ENCODE data around the gene EMC6. TPM values are rescaled to one million over a fixed set of nuclear protein-coding genes. Genes with fewer than 3 reads are reported as not detected.

Gene EMC6
- total and polyA plus RNA-seq, 2 of the 13 experiments (the other 11 are each of a cell fraction or from before 2014, with no cell fraction given): 45.1 to 47.7 TPM

- Histone ChIP-seq H3K4me2 (ENCODE audit: low read depth, low read length) (no peak overlapping the region), H2AFZ (ENCODE audit: low read length) (no peak overlapping the region), H3K27me3 (ENCODE audit: control insufficient read depth in 1 of 2, insufficient read depth in 2 of 2, low read length in 2 of 2) (peaks cover 0 to 1% of the 10 kb centered on the region in 2 experiments; a peak in 2 of 5 replicates), H3K4me1 (ENCODE audit: insufficient read depth, low read length) (no peaks in the 10 kb centered on the region), H3K4me3 (replicated peaks in 1 of 3; ENCODE audit: insufficient read depth in 1 of 3, low read depth in 2 of 3, low read length in 3 of 3) (no peak overlapping the region), H3K36me3 (replicated peaks in 1 of 2; ENCODE audit: control insufficient read depth in 1 of 2, insufficient read depth in 2 of 2, low read length in 2 of 2) (no peaks in the 10 kb centered on the region), H3K9ac (ENCODE audit: insufficient read depth, low read depth, low read length) (no peak overlapping the region), H3K9me3 (ENCODE audit: low read length) (no peaks in the 10 kb centered on the region), H4K20me1 (ENCODE audit: insufficient read depth, low read length) (no peaks in the 10 kb centered on the region), H3K27ac (ENCODE audit: extremely low read length, insufficient read depth, low read length) (no peak overlapping the region), H3K79me2 (ENCODE audit: insufficient read depth, low read length) (no peaks in the 10 kb centered on the region)
- ChIA-PET POLR2A (no interaction called here), CTCF (ENCODE audit: low intra/inter-chr PET ratio, low total read pairs) (no interaction called here)
- DNase-seq (ENCODE audit: low spot score): no peak
- intact Hi-C loops (cut with micrococcal nuclease; ENCODE audit: unreplicated experiment): no loop called here
- in situ Hi-C loops (cut with HindIII; ENCODE audit: extremely low pct_ligation_motif_present, low pct_unique_long_range_greater_than_20kb): no loop called here
- WGBS (ENCODE audit: low lambda C conversion rate): 100% methylated on average over 3 of the region's 14 CpGs
- peak; percentile 14; the same call in 1 of the 3 replicates for ATAC-seq
- TF ChIP-seq GZF1 (CRISPR knock-in tag; IDR thresholded peaks at IDR 0.05) (no peak), ZNF883 (CRISPR knock-in tag; IDR thresholded peaks at IDR 0.05; ENCODE audit: not compliant biosample characterization) (no peak), ELF4 (CRISPR knock-in tag; IDR thresholded peaks at IDR 0.05; ENCODE audit: borderline replicate concordance) (no peak), PHB2 (IDR thresholded peaks at IDR 0.05; ENCODE audit: partially characterized antibody) (no peak), CREM (IDR thresholded peaks at IDR 0.05) (no peak), CREM (CRISPR knock-in tag; IDR thresholded peaks at IDR 0.05) (no peak), PHF21A (CRISPR knock-in tag; IDR thresholded peaks at IDR 0.05) (no peak), MXD3 (CRISPR knock-in tag; IDR thresholded peaks at IDR 0.05) (no peak), PLRG1 (conservative IDR thresholded peaks at IDR 0.05) (no peak), MYPOP (CRISPR knock-in tag; IDR thresholded peaks at IDR 0.05) (no peak), MXD4 (CRISPR knock-in tag; IDR thresholded peaks at IDR 0.05) (no peak), ZNF549 (CRISPR knock-in tag; IDR thresholded peaks at IDR 0.05) (no peak), ZNF788 (CRISPR knock-in tag; IDR thresholded peaks at IDR 0.05; ENCODE audit: borderline replicate concordance) (no peak), TAF1 (CRISPR knock-in tag; IDR thresholded peaks at IDR 0.05) (no peak), NRL (CRISPR knock-in tag; IDR thresholded peaks at IDR 0.05; ENCODE audit: borderline replicate concordance) (no peak), SAP130 (CRISPR knock-in tag; IDR thresholded peaks at IDR 0.05; ENCODE audit: low read depth) (no peak)
- FAIRE-seq: no peak
- BruUV-seq (replicated peaks): no TSS peak
Measured at GRCh38 chr17:3688852-3689261, 20.2 kb downstream of the EMC6 start.

All from HepG2 (cell line).